Stimulated activated CD8-positive, alpha-beta memory T cell treated with anti-CD3 and anti-CD28 coated beads, Interleukin-12 subunit alpha, Interleukin-12 subunit beta, amount 100 ng/mL, for 24 hours (primary cell): Measurements from ENCODE around the gene ZNF81.
"Not testable (repeated sequence)": the region's sequence is repeated elsewhere in the genome, so short reads cannot be mapped to it uniquely, and the experiment has no call there.

Experiments
- DNase-seq: peaks from one replicate; pipeline ENCODE4 v3.0.0-alpha.2; 2020; ENCODE audit errors: extremely low read depth

The ZNF81 gene

GRCh38 chrX:47844117-47844516 is 7.4 kb downstream of the ZNF81 start:
- DNase-seq: no peak

- no peak for DNase-seq
Measured at GRCh38 chrX:47846040-47846439, 9.3 kb downstream of the ZNF81 start.

- no peak for DNase-seq
Measured at GRCh38 chrX:47849778-47850177, 13.1 kb downstream of the ZNF81 start.

- DNase-seq: not testable (repeated sequence)
Measured at GRCh38 chrX:47850389-47850788, 13.7 kb downstream of the ZNF81 start.

GRCh38 chrX:47850901-47851300 is 14.2 kb downstream of the ZNF81 start:
- no peak for DNase-seq

GRCh38 chrX:47854474-47854873 is 17.8 kb downstream of the ZNF81 start:
- no peak for DNase-seq

- no peak for DNase-seq
Measured at GRCh38 chrX:47859686-47860085, 23.0 kb downstream of the ZNF81 start.

GRCh38 chrX:47862680-47863079 is 26.0 kb downstream of the ZNF81 start:
- no peak for DNase-seq

- DNase-seq: no peak
Measured at GRCh38 chrX:47863187-47863586, 26.5 kb downstream of the ZNF81 start.

- no peak for DNase-seq
Measured at GRCh38 chrX:47864300-47864699, 27.6 kb downstream of the ZNF81 start.

- DNase-seq: no peak
Measured at GRCh38 chrX:47864785-47865184, 28.1 kb downstream of the ZNF81 start.

GRCh38 chrX:47873123-47873522 is 36.4 kb downstream of the ZNF81 start:
- DNase-seq: no peak

GRCh38 chrX:47877327-47877726 is 40.6 kb downstream of the ZNF81 start:
- DNase-seq: no peak

- DNase-seq: no peak
Measured at GRCh38 chrX:47878198-47878597, 41.5 kb downstream of the ZNF81 start.

GRCh38 chrX:47879463-47879862 is 42.8 kb downstream of the ZNF81 start:
- DNase-seq: no peak

- no peak for DNase-seq
Measured at GRCh38 chrX:47880927-47881326, 44.2 kb downstream of the ZNF81 start.

- no peak for DNase-seq
Measured at GRCh38 chrX:47885501-47885900, 48.8 kb downstream of the ZNF81 start.

GRCh38 chrX:47898024-47898423 is 61.3 kb downstream of the ZNF81 start:
- no peak for DNase-seq

GRCh38 chrX:47900833-47901232 is 64.1 kb downstream of the ZNF81 start:
- DNase-seq: no peak

- no peak for DNase-seq
Measured at GRCh38 chrX:47902161-47902560, 65.5 kb downstream of the ZNF81 start.

GRCh38 chrX:47915886-47916493 is 79.3 kb downstream of the ZNF81 start:
- DNase-seq: no peak

GRCh38 chrX:47918274-47918673 is 81.6 kb downstream of the ZNF81 start:
- no peak for DNase-seq

- DNase-seq: no peak
Measured at GRCh38 chrX:47927212-47927611, 90.5 kb downstream of the ZNF81 start.

- not testable (repeated sequence) for DNase-seq
Measured at GRCh38 chrX:47931970-47932369, 95.3 kb downstream of the ZNF81 start.
